K562 (cell line): Measurements from ENCODE around the gene GABRR1. TPM values are rescaled to one million over a fixed set of nuclear protein-coding genes. Genes with fewer than 3 reads are reported as not detected.
A peak's percentile ranks its signal among the peaks of the same experiment; 100 is the strongest.

ENCODE experiments used
- ATAC-seq: fragments of 200-7000 bp; cut with Tn5 transposase; 3 replicates; pipeline ENCODE4 v1.9.1; 2020; ENCODE audit warnings: moderate library complexity
- BruUV-seq: library from RNA; stranded (reverse); fragments of 400-500 nt; replicated peaks from 2 replicates; lab custom pipeline; 2021; lab: Mats Ljungman, UMichigan
- CTCF ChIA-PET: fragments of 300-600 bp; formaldehyde crosslinking; extraction: SDS; loops from one replicate; lab custom pipeline; 2021; ENCODE audit warnings: low intra/inter-chr PET ratio; lab: Yijun Ruan, JAX
- POLR2A ChIA-PET: fragments of 300-600, 350-650 bp; sonication (Branson Sonifier 250); formaldehyde crosslinking; extraction: SDS; loops from one replicate; lab custom pipeline; 2021; ENCODE audit warnings: antibody characterized with exemption, inconsistent platforms; lab: Yijun Ruan, JAX
- DNase-seq, 4 experiments: peaks; one replicate each; pipeline versions ENCODE4 v3.0.0 to v3.0.0-alpha.2; 2011 to 2018; ENCODE audit warnings: low spot score in 3 of 4, mixed read lengths in 3 of 4; ENCODE audit errors: extremely low read depth in 1 of 4
- FAIRE-seq: peaks from 2 replicates; lab custom pipeline; 2011; peaks lifted over from hg19 to GRCh38; lab: Jason Lieb, UNC
- H2AFZ ChIP-seq: 2 replicates; pipeline ENCODE4 v1.6.0; 2011; ENCODE audit warnings: low read depth, low read length, control low read depth, inconsistent platforms
- H3K27ac ChIP-seq: fragments of 200-600 bp; 3 replicates; pipeline ENCODE4 v1.8.0; 2011; ENCODE audit warnings: low read depth, mild to moderate bottlenecking, control low read depth, inconsistent platforms, low read length, moderate library complexity, mixed read lengths; ENCODE audit errors: extremely low read depth
- H3K27me3 ChIP-seq, 2 experiments: fragments of 300-600 bp in 1 of 2; 2 replicates in 1 of 2; 3 replicates in 1 of 2; pipeline versions ENCODE4 v1.6.0 to v1.8.0; 2011; ENCODE audit warnings: inconsistent platforms in 2 of 2, low read length in 2 of 2, mild to moderate bottlenecking in 1 of 2, mixed read lengths in 1 of 2, moderate library complexity in 1 of 2; ENCODE audit not compliant: control insufficient read depth in 2 of 2, insufficient read depth in 2 of 2
- H3K36me3 ChIP-seq: fragments of 300-600 bp; 3 replicates; pipeline ENCODE4 v1.8.0; 2011; ENCODE audit warnings: mild to moderate bottlenecking, low read length, inconsistent platforms; ENCODE audit not compliant: control insufficient read depth, insufficient read depth
- H3K4me1 ChIP-seq, 2 experiments: fragments of 200-600 bp in 1 of 2; replicated peaks in 1 of 2; 2 replicates in 1 of 2; 3 replicates in 1 of 2; pipeline versions ENCODE4 v1.5.1 to v1.8.0; 2011; ENCODE audit warnings: inconsistent platforms in 2 of 2, low read length in 2 of 2, mild to moderate bottlenecking in 1 of 2, mixed read lengths in 1 of 2, moderate library complexity in 1 of 2; ENCODE audit not compliant: control insufficient read depth in 2 of 2, insufficient read depth in 2 of 2
- H3K4me2 ChIP-seq: 2 replicates; pipeline ENCODE4 v1.6.1; 2011; ENCODE audit warnings: low read length, control low read depth, inconsistent platforms, mixed read lengths; ENCODE audit not compliant: insufficient read depth
- H3K4me3 ChIP-seq: fragments of 200-600 bp; sonication (generic), shearing (Covaris generic); 2 replicates; pipeline ENCODE4 v1.5.1; 2016; ENCODE audit warnings: control low read depth, inconsistent platforms
- H3K79me2 ChIP-seq: fragments of 200-600 bp; 3 replicates; pipeline ENCODE4 v1.8.0; 2011; ENCODE audit warnings: low read length, inconsistent platforms; ENCODE audit not compliant: control insufficient read depth, insufficient read depth
- H3K9ac ChIP-seq, 2 experiments: 2 replicates each; pipeline versions ENCODE4 v1.6.0 to v1.6.1; 2011; ENCODE audit warnings: low read depth in 2 of 2, low read length in 2 of 2, control low read depth in 1 of 2, inconsistent platforms in 1 of 2, mild to moderate bottlenecking in 1 of 2, mixed read lengths in 1 of 2; ENCODE audit not compliant: insufficient read depth in 1 of 2
- H3K9me1 ChIP-seq: one replicate; pipeline ENCODE4 v1.6.0; 2011; ENCODE audit warnings: inconsistent platforms, mild to moderate bottlenecking, low read length, moderate library complexity; ENCODE audit not compliant: control insufficient read depth, insufficient read depth
- H3K9me3 ChIP-seq: replicated peaks from 2 replicates; pipeline ENCODE4 v1.5.1; 2011; ENCODE audit warnings: low read depth, low read length, inconsistent platforms; ENCODE audit not compliant: control insufficient read depth, insufficient read depth
- H4K20me1 ChIP-seq: replicated peaks from 2 replicates; pipeline ENCODE4 v1.6.1; 2011; ENCODE audit warnings: low read length, inconsistent platforms, mixed read lengths; ENCODE audit not compliant: control insufficient read depth, insufficient read depth
- ATF1 ChIP-seq, 2 experiments: fragments of 450-650 bp in 1 of 2; IDR thresholded peaks; 2 replicates each; pipeline ENCODE4 v1.6.1; 2016; ENCODE audit warnings: missing compliant biosample characterization in 1 of 2, missing genetic modification characterization in 1 of 2
- BCLAF1 ChIP-seq, 2 experiments: fragments of 450-650 bp in 1 of 2; IDR thresholded peaks; 2 replicates each; pipeline ENCODE4 v1.6.1; 2011 to 2017; ENCODE audit warnings: low read depth in 2 of 2, antibody characterized with exemption in 1 of 2, borderline replicate concordance in 1 of 2, low read length in 1 of 2, mild to moderate bottlenecking in 1 of 2, mixed read lengths in 1 of 2; ENCODE audit not compliant: control insufficient read depth in 1 of 2
- CBX2 ChIP-seq: fragments of 200-600 bp; sonication (generic); IDR thresholded peaks from one replicate; pipeline ENCODE4 v1.6.1; 2012; ENCODE audit warnings: mild to moderate bottlenecking, low read length, inconsistent platforms; ENCODE audit not compliant: insufficient read depth, poor library complexity, severe bottlenecking
- CEBPZ ChIP-seq: fragments of 150-350 bp; IDR thresholded peaks from 2 replicates; pipeline ENCODE4 v1.6.1; 2014; ENCODE audit warnings: low read depth, mild to moderate bottlenecking, low read length, borderline replicate concordance
- ETV1 ChIP-seq: fragments of 450-650 bp; conservative IDR thresholded peaks from 2 replicates; pipeline ENCODE4 v1.6.1; 2016; ENCODE audit warnings: missing genetic modification characterization, control low read depth, low read depth, missing compliant biosample characterization
- HMG20A ChIP-seq: fragments of 450-650 bp; formaldehyde crosslinking; conservative IDR thresholded peaks from 2 replicates; pipeline ENCODE4 v1.4.0; 2020; ENCODE audit warnings: mild to moderate bottlenecking, mixed read lengths
- KDM5B ChIP-seq: fragments of 200-600 bp; sonication (generic); IDR thresholded peaks from 2 replicates; pipeline ENCODE4 v1.6.1; 2012; ENCODE audit warnings: low read depth, mild to moderate bottlenecking, moderate library complexity, low read length, control low read depth, inconsistent platforms; ENCODE audit not compliant: insufficient replicate concordance
- NR3C1 ChIP-seq: sonication (generic); formaldehyde crosslinking; IDR thresholded peaks from 2 replicates; pipeline ENCODE4 v1.8.1; 2022; ENCODE audit warnings: missing genetic modification reagents
- ZNF23 ChIP-seq: fragments of 250-450 bp; sonication (Bioruptor Pico); IDR thresholded peaks from 2 replicates; pipeline ENCODE4 v1.4.0; 2020; ENCODE audit warnings: mild to moderate bottlenecking
- ZNF263 ChIP-seq: sonication (generic); formaldehyde crosslinking; IDR thresholded peaks from 2 replicates; pipeline ENCODE4 v1.8.0; 2022; ENCODE audit warnings: mild to moderate bottlenecking, missing genetic modification reagents, borderline replicate concordance
- ZNF668 ChIP-seq: fragments of 250-450 bp; sonication (Bioruptor Pico); IDR thresholded peaks from 2 replicates; pipeline ENCODE4 v1.8.0; 2022; ENCODE audit warnings: mild to moderate bottlenecking, inconsistent platforms
- ZNF707 ChIP-seq: fragments of 250-450 bp; sonication (Bioruptor Pico); conservative IDR thresholded peaks from 2 replicates; pipeline ENCODE4 v1.8.0; 2022; ENCODE audit warnings: inconsistent platforms, mild to moderate bottlenecking, moderate library complexity
- WGBS: fragments of 100-300 bp; shearing (Covaris generic); methylation state at CpG from one replicate; pipeline ENCODE4 v1.1.6; 2016; ENCODE audit warnings: low coverage, mixed read lengths; ENCODE audit not compliant: insufficient coverage; ENCODE audit errors: missing lambda C conversion rate; 5-methylcytosine and 5-hydroxymethylcytosine counted together
- in situ Hi-C: fragments of 300-500 bp; cut with MboI; formaldehyde crosslinking; loops from 4 replicates; pipeline ENCODE4 v1.15.0; 2018; ENCODE audit warnings: inconsistent platforms, mixed read lengths
- intact Hi-C: fragments of 100-400 bp; cut with micrococcal nuclease; formaldehyde crosslinking; loops from 2 replicates; pipeline ENCODE4 v1.14.2; 2022
- polyA plus RNA-seq, 8 experiments: library from polyadenylated mRNA; depleted of rRNA in 4 of 8; stranded (reverse) in 5 of 8; unstranded in 3 of 8; fragments of >200 nt; fragmentation: Nextera tagmentation in 2 of 8; fragmentation: Illumina TruSeq in 1 of 8; extraction: Ambion mirVana in 2 of 8; extraction: Trizol in 1 of 8; gene quantifications; 2 replicates each; pipeline versions ENCODE4 v1.2.1 to v1.2.3, GENCODE V29; 2011 to 2014; ENCODE audit warnings: inconsistent platforms in 1 of 8, missing spikeins in 1 of 8
- total RNA-seq, 7 experiments: library from RNA; depleted of rRNA in 6 of 7; stranded (reverse); fragments of >200 nt in 6 of 7; fragmentation: Illumina TruSeq in 2 of 7; extraction: Trizol in 2 of 7; gene quantifications; 2 replicates each; pipeline versions ENCODE4 v1.2.1 to v1.2.3, GENCODE V29; 2011 to 2021; ENCODE audit warnings: low replicate concordance in 1 of 7
- TF ChIP-seq, protein P1 (sequence below), 2 experiments: fragments of 200-800 bp in 1 of 2; sonication (Bioruptor generic) in 1 of 2; sonication (generic) in 1 of 2; formaldehyde crosslinking in 1 of 2; IDR thresholded peaks in 1 of 2; conservative IDR thresholded peaks in 1 of 2; 2 replicates each; pipeline versions ENCODE4 v1.5.0 to v1.6.1; 2016 to 2020; ENCODE audit warnings: missing compliant biosample characterization in 1 of 2, missing genetic modification characterization in 1 of 2, missing genetic modification reagents in 1 of 2

Gene GABRR1
- total and polyA plus RNA-seq, 9 of the 15 experiments (the other 6 are each of a cell fraction or from before 2014, with no cell fraction given), result not detected

DNA sequence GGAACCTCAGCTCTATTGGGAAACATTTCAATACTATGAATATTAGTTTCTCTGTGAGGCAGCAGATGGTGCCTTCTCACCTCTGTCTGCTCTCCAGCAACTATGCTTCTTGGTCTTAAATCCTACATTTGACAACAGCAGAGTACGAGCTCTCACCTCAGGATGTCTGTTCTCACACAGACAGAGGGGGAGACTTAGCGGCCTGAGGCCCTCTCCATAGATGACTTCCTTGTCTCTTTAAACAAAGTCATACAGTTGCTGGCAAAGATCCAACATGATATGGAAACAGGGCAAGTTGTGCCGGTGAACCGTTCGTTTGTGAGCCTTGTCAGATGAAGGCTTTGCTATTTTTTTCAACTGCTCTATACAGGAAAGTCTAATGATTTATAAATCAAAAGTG is 43.7 kb upstream of the GABRR1 start:
- Histone ChIP-seq H2AFZ (peak overlapping the region; percentile 85), H3K27me3 (peaks cover 4 to 8% of the 10 kb centered on the region in 2 experiments; a peak in 4 of 5 replicates), H3K36me3 (no peaks in the 10 kb centered on the region), H3K4me3 (no peak overlapping the region), H3K9me1 (no peaks in the 10 kb centered on the region), H3K4me1 (peaks cover 6 to 14% of the 10 kb centered on the region in 2 experiments; a peak in 4 of 5 replicates), H3K9ac (no peak overlapping the region), H4K20me1 (no peaks in the 10 kb centered on the region), H3K79me2 (no peaks in the 10 kb centered on the region), H3K27ac (peak overlapping the region; percentile 27; the same call in 1 of the 3 replicates), H3K4me2 (peak overlapping the region; percentile 50), H3K9me3 (no peaks in the 10 kb centered on the region)
- no TSS peak for BruUV-seq
- intact Hi-C loops, result no loop called here
- FAIRE-seq (peak; percentile 82), DNase-seq (peak in 3 of 4 experiments; percentile 24 to 82 (median 64)), ATAC-seq (peak; percentile 89)
- ChIA-PET CTCF (no interaction called here), POLR2A (interaction anchor here (0.6 to 2.0 kb wide), 4 partner anchors 92 to 188 kb away, joined by 3 to 5 read pairs (median 3); partner anchors contain the start of gene UBE2J1)
- 2% methylated on average over 5 of the region's 5 CpGs for WGBS
- in situ Hi-C loops, result no loop called here
- TF ChIP-seq CEBPZ (no peak), BCLAF1 (IDR thresholded peaks at IDR 0.05; ENCODE audit: borderline replicate concordance in 1 of 2, control insufficient read depth in 1 of 2, low read depth in 2 of 2, low read length in 1 of 2) (no peak), ATF1 (CRISPR knock-in tag; IDR thresholded peaks at IDR 0.05) (no peak), ATF1 (tag; IDR thresholded peaks at IDR 0.05) (no peak), KDM5B (no peak), CBX2 (no peak), NR3C1 (CRISPR knock-in tag) (no peak), ETV1 (tag) (0 out of 2 replicates have a peak, but pooled peaks have one; percentile 22), ZNF263 (CRISPR knock-in tag) (no peak), ZNF707 (CRISPR knock-in tag) (no peak), ZNF668 (CRISPR knock-in tag) (no peak), HMG20A (no peak), ZNF23 (no peak)
- TF ChIP-seq, protein P1, sequence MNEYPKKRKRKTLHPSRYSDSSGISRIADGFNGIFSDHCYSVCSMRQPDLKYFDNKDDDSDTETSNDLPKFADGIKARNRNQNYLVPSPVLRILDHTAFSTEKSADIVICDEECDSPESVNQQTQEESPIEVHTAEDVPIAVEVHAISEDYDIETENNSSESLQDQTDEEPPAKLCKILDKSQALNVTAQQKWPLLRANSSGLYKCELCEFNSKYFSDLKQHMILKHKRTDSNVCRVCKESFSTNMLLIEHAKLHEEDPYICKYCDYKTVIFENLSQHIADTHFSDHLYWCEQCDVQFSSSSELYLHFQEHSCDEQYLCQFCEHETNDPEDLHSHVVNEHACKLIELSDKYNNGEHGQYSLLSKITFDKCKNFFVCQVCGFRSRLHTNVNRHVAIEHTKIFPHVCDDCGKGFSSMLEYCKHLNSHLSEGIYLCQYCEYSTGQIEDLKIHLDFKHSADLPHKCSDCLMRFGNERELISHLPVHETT (CRISPR knock-in tag; conservative IDR thresholded peaks at IDR 0.05 in 1 of 2, IDR thresholded peaks at IDR 0.05 in 1 of 2), result 0 out of 4 replicates have a peak, but pooled peaks of 1 of the 2 experiments have one; percentile 22
